Activated CD4-positive, alpha-beta T cell treated with anti-CD3 and anti-CD28 coated beads, Interleukin-10, Interleukin-2, amounts not matched to agents 100 ng/mL and 50 ng/mL, durations not matched to agents 16 hours and 8 hours (primary cell): ENCODE results near the gene HIRIP3.
"Not testable (repeated sequence)": the region's sequence is repeated elsewhere in the genome, so short reads cannot be mapped to it uniquely, and the experiment has no call there.

Experiments
- DNase-seq: peaks from one replicate; pipeline ENCODE4 v3.0.0-alpha.2; 2020

HIRIP3 gene, protein sequence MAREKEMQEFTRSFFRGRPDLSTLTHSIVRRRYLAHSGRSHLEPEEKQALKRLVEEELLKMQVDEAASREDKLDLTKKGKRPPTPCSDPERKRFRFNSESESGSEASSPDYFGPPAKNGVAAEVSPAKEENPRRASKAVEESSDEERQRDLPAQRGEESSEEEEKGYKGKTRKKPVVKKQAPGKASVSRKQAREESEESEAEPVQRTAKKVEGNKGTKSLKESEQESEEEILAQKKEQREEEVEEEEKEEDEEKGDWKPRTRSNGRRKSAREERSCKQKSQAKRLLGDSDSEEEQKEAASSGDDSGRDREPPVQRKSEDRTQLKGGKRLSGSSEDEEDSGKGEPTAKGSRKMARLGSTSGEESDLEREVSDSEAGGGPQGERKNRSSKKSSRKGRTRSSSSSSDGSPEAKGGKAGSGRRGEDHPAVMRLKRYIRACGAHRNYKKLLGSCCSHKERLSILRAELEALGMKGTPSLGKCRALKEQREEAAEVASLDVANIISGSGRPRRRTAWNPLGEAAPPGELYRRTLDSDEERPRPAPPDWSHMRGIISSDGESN

DNA sequence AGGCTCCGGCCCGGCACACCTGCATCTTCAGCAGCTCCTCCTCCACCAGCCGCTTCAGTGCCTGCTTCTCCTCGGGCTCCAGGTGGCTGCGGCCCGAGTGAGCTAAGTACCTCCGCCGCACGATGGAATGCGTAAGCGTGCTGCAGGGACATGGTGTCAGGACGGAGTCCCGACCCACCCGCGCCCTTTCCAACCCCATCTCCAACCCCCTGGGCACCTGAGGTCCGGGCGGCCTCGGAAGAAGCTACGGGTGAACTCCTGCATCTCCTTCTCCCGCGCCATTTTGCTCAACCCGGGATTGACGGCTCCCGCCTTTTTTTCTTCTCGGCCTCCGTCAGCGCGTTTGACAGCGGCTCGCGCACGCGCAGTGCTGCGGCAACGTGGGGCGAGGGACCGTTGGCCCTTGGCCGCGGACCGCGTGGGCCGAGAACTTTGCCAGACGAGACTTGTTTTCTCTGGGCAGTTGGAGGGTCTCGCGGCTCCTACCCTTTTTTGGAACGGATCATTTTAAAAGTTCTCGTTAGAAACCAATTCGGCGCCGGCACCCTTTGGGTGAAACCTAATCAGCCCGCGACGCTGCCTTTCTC lies at the start of gene HIRIP3:
TSS of gene HIRIP3 (minus strand) at position 294 of the 587 bp plus-strand sequence. CDS start at position 282, 12 bp downstream.
- DNase-seq: peak; percentile 93

DNA sequence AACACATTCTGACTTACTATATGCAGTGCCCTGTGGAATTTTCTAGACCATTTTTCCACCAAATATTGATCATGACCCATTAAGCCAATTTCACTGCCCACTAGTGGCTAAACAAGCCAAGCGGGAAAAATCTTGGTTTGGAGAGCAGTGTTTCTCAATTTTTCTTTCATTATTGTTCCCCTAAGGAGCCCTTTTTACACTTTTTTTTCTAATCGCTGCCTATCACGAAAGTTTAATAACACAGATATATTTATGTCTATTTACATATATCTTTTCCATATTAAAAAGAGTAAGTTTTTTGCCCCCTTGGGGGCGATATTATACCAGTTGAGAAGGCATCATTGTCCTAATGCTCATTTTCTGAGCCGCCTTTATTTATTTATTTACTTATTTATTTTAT lies 46.4 kb upstream of the HIRIP3 start:
- DNase-seq: no peak

DNA sequence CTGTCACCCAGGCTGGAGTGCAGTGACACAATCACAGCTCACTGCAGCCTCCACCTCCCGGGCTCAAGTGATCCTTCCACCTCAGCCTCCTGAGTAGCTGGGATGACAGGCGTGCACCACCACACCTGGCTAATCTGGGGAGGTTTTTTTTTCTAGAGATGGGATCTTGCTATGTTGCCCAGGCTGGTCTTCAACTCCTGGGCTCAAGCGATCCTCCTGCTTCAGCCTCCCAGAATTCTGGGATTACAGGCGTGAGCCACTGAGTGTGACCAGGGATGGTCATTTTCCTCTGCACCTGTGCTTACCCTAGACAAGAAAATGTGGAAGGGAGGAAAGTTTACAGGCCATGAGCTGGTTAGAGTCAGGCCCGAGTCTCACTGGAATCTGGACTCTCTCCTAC lies 45.3 kb upstream of the HIRIP3 start:
- not testable (repeated sequence) for DNase-seq

DNA sequence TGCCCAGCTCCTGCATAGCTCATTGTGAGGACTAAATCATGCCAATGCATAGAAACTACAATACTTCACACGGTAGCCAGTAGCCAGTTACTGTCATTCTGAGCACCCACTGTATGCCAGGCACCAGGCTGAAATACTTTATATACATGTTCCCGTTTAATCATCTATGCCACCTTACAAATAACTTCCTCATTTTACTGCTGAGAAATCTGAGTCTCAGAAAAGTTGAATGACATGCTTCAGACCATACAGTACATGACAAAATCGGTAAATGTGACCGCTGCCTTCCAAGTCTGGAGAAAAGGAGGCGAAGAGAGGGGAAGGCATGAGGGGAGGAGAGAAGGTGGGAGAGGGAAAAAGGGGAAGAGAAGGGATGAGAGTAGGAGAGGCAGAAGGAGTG lies 44.8 kb upstream of the HIRIP3 start:
- no peak for DNase-seq

DNA sequence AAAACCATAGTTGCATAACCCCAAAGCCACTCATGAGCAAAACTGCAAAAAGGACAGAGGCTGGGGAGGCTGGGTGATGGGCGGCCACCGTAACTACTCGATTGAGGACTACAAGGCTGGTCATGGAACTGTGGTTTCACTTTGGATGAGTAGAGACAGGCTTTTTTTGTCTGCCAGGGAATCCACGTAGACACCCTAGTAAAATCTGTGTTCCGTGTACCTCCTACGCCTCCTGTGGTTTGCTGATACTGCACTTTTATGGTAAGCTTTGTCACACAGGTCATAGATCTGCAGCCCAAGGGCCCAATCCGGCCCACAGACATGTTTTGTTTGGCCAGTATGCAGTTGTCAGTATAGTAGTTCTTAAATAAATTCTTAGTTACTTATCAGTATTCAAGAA lies 37.9 kb upstream of the HIRIP3 start:
- peak; percentile 46 for DNase-seq

DNA sequence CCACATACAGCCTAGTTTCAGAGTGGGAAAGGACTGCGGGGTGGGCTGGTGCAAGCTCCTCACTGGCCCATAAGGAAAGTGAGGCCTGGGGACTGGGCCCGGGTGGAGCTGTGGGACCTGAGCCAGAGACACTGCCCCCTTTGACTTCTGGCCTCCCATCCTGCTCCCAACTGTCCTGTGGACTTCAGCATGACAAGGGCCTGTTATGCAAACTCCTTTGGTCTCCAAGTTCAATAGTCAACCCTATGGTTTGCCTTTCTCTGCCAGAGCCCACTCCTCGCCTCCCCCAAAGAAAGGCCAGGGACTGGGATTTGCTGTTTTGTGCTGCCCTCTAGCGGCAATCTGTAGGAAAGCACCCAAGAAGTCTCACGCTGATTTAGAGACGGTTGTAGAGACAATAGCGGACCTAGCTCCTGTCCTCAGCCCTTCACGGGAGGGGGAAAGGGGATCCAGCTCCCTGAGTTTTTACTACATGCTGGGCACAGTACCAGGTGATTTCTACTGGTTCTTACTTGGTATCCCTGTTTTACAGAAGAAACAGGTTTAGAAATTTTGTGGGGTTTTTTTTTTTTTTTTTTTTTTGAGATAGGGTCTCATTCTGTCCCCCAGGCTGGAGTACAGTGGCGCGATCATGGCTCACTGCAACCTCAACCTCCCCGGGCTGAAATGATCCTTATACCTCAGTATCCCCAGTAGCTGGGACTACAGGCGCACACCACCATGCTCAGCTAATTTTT lies 36.8 kb upstream of the HIRIP3 start:
- DNase-seq: peak; percentile 76

DNA sequence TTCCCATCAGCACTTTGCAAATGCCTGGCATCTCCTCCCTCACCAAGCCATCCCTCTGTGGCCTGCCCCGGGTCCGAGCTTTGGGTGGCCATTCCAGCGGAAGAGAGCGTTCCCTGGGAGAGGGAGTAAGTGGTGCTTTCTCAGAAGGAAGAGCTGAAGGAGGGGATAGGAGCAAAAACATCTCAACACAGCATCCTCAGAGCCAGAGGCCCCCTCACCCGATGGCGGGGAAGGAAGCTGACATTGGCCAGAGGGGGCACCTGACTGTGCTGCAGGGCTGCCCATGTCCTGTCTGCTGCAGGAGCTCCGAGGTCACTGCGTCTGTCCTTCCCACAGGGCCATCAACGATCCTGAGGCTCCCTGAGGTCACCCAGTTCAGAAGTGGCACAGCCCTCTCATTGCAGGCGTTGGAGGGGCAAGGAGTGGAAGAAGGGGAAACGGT lies 36.1 kb upstream of the HIRIP3 start:
- no peak for DNase-seq

DNA sequence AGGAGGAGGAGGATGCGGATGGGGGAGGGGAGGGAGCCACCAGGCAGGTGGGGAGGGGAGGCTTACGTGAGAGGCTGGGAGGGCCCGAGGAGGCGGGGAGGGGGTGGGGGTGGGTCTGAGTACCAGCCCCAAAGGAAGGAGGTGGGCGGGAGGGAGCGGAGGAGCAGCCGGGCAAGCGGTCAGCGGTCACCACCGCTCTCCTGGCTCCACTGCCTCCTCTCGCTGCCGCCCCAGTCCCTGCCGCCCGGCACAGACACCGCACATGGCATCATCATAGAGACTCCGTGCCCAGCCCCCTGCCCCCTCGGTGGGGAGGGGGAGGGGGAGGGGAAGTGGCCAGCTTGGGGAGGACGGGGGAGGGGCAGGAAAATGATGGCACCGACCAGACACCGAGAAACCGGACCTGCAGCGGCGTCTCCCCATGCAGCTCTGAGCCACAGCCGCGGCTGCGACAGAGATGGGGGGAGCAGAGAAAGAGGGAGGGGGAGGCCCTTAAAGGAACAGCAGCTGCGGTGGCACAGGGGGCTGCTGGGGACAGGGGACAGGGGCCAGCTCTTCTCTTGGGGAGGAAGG lies 35.5 kb upstream of the HIRIP3 start, which contains the start of gene TLCD3B:
TSS of gene TLCD3B (minus strand) at position 431 of the 573 bp plus-strand sequence. CDS start 744 bp downstream, outside the sequence.
- DNase-seq: no peak

DNA sequence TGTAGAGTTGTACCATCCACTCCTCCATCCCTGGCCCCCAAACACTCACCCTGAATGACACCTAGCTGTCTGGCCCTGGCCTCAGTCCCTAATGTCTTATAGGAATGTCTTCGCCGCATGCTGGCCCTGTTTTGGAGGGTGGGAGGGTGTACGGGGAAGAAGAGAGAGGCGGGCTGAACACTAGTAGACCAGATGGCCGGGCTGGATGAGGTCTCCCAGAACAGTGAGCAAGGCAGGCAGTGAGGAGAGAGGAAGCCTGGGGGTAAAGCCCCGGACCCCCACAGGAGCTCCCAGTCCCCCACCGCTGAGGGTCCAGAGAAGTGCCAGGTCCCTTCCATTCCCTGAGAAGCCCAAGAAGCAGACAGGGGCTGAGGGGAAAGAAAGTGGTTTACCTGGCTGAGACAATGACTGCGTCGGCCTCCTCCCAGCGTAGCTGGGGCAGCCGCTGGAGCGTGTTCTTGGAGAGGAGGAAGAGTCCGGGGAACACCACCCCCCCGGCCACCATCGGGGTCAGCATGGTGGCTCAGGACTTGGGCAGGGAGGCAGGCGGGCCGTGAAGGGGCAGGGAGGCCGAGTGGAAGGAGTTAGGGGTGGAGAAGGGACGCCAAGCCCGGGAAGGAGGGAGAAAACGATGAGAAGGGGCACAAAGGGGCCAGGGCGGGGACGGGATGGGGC lies 34.7 kb upstream of the HIRIP3 start:
- no peak for DNase-seq

DNA sequence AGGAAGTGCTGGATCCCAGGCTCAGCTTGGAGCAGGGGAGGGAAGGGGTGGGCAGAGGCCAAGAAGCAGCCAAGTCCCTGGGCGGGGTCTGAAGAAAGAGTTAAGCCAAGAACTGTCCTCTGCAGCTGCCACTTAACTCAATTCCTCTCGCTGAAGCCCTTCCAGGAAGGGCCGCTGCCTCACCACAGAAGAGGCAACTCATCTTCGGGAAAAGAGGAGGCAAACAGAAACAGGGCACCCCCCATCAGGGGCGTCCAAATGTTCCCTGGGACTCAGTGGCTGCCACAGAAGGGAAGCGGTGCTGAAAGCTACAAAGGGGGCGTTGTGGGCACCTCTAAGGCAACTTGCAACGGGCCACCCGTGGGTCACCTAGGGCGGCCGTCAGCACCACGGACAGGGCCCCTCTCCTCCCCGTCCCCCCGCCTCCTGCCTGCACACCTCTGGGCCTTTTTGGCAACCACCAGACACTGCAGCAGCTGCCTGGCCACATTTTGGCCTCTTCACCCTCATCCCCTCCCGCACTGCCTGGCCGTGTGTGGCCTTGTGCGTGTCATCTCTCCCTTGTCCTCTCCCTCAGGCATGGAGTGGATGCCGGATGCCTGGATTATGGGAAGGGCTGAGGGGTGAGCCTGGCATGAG lies 33.1 kb upstream of the HIRIP3 start:
- no peak for DNase-seq

DNA sequence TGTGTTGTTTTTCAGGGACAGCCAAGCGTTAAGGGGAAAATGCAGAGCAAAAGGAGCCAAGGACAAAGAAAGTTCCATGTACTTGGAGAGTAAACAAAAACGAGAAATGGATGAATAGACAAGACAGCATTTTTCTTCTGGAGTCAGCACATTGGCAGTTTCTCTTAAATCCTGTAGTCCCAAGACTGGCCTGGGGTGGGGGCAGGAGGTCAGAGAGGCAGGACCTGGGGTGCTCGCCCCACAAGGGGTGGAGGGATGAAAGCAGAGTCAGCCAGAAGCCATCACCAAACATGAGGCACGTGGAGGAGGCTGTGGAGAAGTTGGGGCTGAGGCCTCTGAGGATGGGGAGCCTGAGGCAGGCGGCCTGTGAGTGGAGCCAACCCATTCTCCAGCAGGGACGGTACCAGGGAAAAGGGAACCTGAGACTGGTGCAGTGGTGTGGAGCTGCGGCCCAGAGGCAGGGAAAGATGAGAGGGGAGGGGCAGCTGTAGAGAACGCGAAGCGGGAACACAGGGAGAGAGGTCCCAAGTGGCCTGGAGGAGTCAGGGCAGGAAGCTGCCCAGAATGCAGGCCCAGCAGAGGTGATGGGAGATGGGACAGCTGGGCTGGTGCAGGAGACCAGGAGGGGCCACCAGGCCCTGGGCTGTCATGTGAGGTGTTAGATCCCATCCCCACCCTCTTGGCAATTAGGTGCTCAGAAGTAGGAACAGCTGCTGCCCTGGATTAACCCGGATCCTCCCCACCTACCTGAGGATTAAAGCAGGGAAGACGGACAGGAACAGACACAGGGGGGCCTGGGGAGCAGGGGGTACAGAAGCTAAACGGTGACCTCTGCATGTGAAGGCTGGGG lies 32.4 kb upstream of the HIRIP3 start:
- no peak for DNase-seq

DNA sequence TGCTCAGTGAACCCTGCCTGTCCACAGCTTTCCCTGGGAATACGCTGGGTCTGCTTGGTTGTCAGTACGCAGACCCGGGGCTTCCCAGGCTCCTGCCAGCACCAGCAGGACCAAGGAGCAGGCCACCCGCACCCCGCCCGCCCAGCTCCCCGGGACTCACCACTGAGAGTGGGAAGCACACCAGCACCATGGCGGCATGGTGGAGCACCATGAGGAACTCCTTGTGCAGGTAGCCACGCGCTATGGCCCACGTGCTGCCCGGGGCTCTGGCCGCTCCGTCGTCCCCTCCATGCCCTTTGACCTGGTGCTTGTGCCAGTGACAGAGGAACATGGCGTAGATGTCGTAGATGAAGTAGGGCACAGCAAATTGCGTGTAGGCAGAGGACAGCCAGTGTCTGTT lies 31.0 kb upstream of the HIRIP3 start:
- DNase-seq: no peak

DNA sequence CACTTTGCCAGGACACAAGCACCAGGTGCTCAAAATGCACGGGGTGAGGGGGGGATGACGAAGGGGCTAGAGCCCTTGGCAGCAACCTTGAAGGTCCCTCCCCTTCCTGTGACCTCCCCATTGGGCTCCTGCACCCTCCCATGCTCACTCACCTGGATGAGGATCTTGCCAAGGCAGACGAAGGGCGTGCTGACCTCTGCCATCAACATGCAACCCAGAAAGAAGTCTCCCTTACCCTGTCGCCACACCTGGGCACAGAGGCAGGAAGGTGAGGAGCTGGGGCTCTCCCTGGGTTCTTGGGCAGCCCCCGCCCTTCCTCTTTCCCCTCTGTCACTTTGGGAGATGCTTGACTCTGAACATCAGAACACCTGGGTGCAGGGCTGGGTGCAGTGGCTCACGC lies 30.2 kb upstream of the HIRIP3 start:
- DNase-seq: no peak

DNA sequence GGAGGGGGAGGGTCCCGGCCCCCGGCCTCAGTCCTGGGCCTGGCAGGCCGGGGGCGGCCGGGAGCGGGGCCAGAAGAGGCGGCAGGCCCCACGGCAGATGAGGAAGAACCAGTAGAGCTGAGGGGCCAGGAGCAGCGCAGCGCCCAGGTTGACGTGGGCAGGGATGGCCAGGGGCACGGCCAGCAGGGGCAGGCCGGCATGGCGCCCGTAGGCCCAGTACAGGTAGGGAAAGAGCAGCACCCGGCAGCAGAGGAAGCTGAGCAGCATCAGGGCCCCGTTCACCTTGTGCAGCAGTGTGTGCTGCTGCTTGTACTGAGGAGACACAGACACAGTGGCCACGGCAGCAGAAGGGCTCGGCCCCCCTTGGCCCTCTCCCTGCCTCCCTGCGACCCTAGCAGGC lies 29.7 kb upstream of the HIRIP3 start:
- no peak for DNase-seq

DNA sequence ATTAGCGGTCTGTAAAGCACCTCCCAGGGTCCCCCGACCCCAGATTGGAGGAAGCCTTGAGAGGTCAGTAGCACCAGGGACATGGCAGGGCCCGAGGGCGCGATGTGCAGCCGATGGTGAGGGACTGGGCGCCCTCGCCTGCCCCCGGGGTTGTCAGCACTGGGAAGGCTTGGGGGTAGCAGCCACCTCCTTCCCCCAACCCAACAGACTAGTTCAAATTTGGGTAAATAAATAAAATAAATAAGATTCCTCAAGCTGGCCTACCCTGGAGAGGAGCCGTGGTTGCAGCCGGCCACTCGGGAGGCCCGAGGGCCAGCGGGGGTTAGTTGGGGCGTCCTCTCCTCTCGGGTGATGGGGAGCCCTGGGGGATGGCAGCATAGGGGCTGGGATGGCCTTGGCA lies 29.0 kb upstream of the HIRIP3 start:
- DNase-seq: no peak

DNA sequence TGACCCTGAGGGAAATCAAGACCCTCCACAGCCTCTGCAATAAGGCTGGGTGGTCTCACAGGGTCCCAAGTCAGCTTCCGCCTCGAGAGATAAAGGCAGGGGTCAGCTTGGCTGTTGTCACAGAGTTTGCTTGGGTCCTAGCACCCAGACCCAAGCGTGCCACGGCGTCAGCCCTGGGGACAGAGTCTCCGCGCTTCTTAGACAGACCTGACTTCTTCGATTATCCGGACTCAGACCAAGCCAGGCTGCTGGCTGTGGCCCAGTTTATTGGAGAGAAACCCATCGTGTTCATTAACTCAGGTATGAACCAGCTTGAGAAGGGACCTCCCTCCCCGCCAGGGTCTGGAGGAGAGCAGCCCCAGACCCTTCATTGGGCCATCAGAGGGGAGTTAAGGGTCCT lies 28.2 kb upstream of the HIRIP3 start:
- no peak for DNase-seq

DNA sequence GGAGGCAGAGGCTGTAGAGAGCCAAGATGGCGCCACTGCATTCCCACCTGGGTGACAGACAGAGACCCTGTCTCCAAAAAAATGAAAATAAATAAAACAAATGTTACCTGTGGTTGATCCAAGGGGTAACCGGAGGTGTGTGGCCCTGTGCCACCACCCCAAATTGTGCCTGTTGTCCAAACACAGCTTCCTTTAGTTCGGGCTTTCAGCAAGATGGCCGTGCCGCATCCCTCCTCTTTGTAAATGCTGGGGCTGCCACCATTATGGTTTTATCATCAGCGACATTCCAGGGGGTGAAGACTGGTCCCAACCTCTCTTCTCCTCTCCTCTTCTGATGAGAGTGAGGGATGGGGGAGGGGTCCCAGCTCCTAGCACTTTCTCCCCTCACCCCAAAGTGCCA lies 27.5 kb upstream of the HIRIP3 start, which contains the start of gene C16orf92:
TSS of gene C16orf92 (plus strand) at position 312 of the 400 bp plus-strand sequence. CDS start 143 bp downstream, outside the sequence.
- DNase-seq: no peak

DNA sequence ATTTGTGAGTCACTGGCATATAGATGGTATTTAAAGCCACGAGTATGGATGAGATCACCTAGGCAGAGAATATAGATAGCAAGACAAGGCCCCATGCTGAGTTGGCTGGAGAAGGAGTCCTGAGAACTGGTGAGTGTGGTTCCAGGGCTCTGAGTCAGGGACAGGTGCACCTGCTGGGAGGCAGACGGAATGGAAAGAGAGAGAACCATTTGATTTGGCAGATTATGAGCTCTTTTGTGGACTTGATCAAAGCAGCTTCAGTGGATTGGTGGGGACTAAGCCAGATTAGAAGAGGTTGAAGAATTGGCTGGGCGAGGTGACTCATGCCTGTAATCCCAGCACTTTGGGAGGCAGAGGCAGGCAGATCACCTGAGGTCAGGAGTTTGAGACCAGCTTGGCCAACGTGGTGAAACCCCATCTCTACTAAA lies 23.3 kb upstream of the HIRIP3 start:
- DNase-seq: no peak

DNA sequence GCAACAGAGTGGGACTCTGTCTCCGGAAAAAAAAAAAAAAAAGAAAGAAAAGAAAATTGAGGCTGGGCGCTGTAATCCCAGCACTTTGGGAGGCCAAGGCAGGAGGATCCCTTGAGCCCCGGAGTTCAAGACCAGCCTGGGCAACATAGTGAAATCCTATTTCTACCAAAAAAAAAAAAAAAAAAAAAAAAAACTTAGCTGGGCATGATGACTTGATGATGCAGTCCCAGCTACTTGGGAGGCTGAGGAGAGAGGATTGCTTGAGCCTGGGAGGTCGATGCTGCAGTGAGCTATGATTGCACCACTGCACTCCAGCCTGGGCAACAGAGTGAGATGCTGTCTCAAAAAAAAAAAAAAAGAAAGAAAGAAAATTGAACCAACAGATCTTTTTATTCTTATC lies 22.5 kb upstream of the HIRIP3 start:
- not testable (repeated sequence) for DNase-seq

DNA sequence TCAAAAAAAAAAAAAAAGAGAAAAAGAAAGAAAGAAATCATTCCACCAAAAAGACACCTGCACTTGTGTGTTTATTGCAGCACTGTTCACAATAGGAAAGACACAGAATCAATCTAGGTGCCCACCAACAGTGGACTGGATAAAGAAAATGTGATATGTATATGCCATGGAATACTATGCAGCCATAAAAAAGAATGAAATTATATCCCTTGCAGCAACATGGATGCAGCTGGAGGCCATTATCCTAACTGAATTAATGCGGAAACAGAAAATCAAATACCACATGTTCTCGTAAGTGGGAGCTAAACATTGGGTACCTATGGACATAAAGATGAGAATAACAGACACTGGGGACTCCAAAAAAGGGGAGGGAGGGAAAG lies 21.9 kb upstream of the HIRIP3 start:
- DNase-seq: no peak
